NCI-H748 treated with DMSO at 0.1 percent for 48 hours (cell line): Measurements from ENCODE around the gene SORBS1.

Source experiments
- DNase-seq: peaks from one replicate; lab custom pipeline; 2025; lab: John Stamatoyannopoulos, UW

The SORBS1 gene

DNA sequence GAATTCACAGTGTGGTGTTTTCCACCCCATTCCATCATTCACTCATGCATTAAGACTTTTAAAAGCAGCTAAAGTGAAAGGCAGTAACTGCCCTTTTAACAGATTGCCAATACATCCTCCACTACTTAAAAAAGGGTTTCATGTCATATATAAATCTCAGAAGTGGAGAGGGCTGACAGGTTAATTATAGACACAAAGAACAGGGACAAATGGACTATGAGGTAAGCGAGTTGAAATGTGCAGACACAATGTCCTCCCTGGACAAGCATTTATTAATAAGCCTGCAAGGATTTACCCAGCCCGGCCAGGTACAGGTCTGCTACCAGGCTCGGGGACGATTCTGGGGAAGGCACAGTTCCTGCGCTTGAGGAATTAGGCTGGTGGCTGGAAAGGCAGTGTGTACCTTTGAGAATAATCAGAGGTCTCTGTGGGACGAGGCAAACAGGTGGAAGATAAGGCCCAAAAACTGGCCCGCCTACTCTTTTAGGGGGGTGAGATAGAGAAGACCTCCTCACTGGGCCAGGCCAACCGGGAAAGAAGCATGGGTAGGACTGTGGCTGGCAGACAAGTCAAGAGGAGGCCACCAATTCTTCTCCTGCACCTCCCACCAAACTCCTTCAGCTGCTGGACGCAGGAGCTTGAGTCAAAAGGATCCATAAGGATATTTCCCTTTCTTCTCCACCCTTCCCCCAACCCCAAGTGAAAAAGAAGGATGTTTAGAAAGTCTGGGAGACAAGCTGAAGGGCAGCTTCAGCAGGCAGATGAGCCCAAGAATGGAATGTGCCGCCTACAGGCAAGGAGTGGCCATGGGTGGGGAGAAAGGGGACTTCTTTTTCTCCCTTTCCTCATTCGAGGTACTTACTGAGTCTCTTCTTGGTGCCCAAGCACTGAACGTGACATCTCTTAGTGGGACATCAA, 271.9 kb downstream of the SORBS1 start:
- peak; percentile 56 for DNase-seq

DNA sequence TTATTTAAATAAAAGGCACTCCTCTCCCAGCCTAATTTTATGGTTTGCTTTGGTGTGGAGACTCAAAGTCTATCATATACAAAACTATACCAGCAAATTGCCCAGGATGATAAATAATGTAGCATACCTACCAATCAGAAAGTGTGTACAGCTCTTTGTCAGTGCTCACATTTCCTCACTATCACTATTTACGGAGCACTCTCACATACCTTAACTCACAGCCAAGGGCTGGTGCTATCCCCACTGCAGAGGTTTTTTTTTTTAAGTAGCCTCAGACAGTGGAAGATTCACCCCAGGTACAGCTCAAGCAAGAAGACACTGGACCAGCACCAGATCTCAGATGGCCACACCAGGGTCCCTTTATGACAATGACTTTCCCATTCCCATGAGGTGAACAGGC, 272.9 kb downstream of the SORBS1 start:
- no peak for DNase-seq

- no peak for DNase-seq
Observed at GRCh38 chr10:95287281-95287680, 273.9 kb downstream of the SORBS1 start.

- no peak for DNase-seq
Observed at GRCh38 chr10:95286707-95287106, 274.5 kb downstream of the SORBS1 start.

- DNase-seq: no peak
Observed at GRCh38 chr10:95285556-95285955, 275.6 kb downstream of the SORBS1 start.

DNA sequence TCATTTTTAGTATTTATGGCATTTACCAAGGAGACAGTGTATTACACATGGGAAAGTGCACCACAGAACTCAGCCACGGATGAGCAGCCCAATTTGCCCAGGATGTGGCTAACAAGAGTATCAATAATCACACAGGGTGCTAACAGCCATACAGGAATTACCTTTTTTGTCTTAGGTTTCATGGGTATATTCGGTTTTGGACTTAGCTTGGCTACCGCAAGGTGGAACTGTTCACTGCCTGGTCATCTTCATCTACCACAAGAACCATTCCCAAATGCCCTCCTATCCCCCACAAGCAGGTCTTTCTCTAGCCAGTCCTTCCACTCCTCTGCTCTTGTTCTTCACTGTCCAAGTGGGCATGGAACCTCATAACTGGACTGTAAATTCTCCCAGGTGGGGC, 276.4 kb downstream of the SORBS1 start:
- no peak for DNase-seq

GRCh38 chr10:95282107-95282506, 279.1 kb downstream of the SORBS1 start:
- no peak for DNase-seq

DNA sequence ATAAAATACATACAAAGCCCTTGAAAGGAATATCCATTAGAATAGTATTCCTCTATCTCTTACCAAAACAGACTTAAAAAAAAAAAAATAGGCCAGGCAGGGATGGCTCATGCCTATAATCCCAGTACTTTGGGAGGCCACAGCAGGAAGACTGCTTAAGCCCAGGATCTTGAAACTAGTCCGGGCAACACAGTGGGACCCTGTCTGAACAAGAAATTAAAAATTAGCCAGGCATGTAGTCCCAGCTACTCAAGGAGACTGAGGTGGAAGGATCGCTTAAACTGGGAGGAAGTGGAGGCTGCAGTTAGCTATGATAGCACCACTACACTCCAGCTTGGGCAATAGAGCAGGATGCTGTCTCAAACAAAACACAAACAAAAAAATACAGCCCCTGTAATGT, 280.0 kb downstream of the SORBS1 start:
- no peak for DNase-seq

- DNase-seq: no peak
Observed at GRCh38 chr10:95280637-95281036, 280.5 kb downstream of the SORBS1 start.

DNA sequence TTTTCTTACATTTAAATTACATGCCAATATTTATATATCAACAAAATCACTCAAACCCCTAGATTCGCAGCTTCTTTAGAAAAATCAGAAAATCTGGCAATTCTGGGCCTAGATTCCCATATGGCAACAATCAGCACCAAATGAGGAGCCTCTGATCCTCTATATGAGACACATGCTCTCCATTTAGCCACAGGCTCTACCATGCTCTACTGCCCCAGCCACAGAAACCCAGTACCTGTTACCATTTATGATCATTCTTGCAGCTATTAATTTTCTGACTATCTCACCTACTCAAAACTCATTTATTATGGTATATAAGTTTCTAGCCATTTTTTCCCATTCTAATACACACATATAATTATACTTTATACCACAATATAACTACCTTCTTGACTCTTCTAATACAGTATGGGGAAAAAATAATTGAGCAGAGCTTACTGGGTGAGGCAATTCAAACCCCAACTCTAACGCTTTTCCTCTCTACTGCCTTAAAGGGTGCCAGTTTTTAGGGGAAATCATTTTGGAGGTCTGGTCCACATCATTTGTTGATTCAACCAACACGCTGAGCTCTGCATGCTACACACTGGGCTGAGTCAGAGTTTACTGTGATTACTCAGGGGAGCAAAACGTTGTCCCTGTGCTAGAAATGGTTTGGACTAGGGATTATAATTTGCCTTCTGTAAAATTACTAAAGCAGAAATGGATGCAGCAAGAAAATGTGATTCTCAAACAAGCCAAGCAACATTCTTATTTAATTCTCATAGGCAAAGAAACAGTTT, 281.9 kb downstream of the SORBS1 start:
- no peak for DNase-seq

GRCh38 chr10:95278061-95278988, 282.8 kb downstream of the SORBS1 start:
- no peak for DNase-seq

GRCh38 chr10:95277614-95278013, 283.6 kb downstream of the SORBS1 start:
- DNase-seq: no peak

DNA sequence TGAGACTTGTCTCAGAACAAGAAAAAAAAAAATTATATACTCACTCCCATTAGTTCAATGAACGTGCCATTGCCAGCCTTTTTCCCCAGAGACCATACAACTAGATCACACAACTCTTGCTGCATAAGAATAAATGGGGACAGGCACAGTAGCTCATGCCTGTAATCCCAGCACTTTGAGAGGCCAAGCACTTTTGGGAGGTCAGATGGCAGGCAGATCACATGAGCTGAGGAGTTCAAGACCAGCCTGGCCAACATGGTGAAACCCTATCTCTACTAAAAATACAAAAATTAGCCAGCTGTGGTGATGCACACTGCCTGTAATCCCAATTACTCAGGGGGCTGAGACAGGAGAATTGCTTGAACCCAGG, 284.0 kb downstream of the SORBS1 start:
- no peak for DNase-seq

DNA sequence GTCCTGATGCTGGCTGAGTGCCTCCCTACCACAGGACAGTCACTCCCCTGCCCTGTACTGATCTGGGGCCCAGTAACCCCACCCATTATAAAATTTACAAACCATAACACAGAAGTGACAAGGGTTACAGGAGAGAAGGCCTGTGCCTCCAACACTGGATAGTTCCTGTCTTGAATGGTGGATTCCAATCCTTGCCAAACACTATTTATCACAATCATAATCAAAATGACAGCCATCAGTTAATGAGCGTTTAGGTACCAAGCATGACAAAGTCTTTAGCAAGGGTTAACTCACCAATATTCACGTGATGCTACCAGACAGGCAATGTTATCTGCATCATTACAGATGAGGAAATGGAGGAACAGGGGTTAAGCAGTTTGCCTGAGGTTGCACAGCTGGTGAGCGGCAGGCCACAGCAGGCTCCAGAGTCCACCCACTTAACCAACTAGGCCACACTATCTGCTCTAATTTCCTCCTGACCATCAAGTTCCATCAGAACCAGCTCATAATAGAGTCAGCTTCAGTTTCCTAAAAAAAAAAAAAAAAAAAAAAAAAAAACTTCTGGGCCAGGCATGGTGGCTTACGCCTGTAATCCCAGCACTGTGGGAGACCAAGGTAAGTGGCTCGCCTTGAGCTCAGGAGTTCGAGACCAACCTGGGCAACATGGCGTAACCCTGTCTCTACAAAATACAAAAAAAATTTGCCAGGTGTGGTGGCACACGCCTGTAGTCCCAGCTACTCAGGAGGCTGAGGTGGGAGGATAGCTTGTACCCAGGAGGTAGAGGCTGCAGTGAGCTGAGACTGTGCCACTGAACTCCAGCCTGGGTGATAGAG, 284.6 kb downstream of the SORBS1 start:
- no peak for DNase-seq

DNA sequence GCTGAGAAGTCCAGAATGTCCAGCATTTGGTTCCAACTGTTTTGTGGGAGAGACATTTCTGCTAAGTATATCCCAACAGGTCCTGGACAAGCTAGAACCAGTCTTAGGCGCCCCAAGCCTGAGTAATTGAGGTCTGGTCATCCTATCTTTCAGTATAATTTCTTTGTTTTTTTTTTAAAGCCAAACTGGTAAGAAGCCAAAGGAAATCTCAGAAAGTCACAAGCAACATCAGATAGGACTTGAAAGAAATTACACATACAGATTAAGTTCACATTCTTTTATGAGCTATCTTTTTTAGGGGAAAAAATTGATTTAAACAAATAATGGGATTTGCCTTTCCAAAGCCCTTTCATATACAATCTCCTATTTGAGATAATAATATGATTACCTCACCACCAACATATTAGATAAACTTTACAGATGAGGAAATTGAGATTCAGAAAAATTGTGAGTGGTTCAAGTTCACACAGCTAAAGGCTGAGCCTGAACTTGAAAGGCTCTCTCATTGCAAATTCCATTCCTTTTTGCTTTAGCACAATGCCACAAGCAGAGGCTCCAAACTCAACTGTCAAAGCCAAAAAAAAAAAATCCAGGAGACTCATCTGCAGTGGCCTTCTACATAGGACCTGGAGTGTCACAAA, 285.3 kb downstream of the SORBS1 start:
- no peak for DNase-seq

GRCh38 chr10:95273393-95274312, 287.5 kb downstream of the SORBS1 start:
- no peak for DNase-seq

DNA sequence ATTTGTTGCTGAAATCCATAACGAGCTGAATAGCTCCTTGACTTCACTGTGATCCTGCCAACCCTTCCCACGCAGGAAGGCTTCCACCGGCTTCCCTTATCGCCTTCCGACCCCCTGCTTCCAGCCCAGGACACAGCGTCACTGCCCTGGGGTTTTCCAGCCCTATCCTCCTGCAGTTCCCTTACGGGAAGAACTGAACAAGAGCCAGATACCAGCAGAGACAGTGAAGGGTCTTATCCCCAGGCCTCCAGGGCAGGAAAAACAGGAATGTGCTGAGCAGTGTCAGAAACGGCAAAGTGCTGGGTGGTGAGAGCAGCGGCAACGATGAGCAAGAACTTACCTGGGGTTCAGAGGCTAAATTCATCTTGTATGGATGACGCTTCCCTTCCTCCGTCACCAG, 292.7 kb downstream of the SORBS1 start:
- DNase-seq: no peak

DNA sequence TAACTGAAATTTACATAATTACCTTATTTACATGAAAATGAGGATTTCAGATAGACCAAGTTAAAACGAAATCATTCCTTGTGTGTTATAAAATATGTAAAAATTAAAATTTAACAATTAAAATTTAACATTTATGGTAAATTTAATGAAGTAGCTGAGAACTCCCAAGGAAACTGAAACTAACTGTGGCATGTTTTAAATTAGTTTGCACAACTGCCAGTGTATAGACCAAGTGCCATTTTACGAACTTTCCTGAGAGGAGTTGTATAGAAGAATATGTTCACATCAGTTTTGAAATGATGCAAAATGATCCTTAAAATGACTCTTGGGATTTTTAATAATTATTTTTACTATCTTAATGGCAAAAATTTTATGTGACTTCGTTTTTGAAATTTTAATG, 293.9 kb downstream of the SORBS1 start:
- DNase-seq: no peak

GRCh38 chr10:95266674-95267095, 294.5 kb downstream of the SORBS1 start:
- peak; percentile 42 for DNase-seq

- no peak for DNase-seq
Observed at GRCh38 chr10:95265572-95265971, 295.6 kb downstream of the SORBS1 start.
